ENCODE measurements around the gene NFIA. TPM values are rescaled to one million over a fixed set of nuclear protein-coding genes. Genes with fewer than 3 reads are reported as not detected.

The NFIA gene
- total and polyA plus RNA-seq, 2 donors (not counting 1 experiment from before 2014, with no cell fraction given) = 0.28 to 0.54 TPM

- H3K9me3 ChIP-seq (ENCODE audit: control extremely low read depth in 1 of 3, control insufficient read depth in 2 of 3, insufficient read depth in 1 of 3, low read length in 2 of 3) = peaks cover 0 to 3% (median 0%) of the 10 kb centered on the region in 3 donors
- H3K27me3 ChIP-seq (replicated peaks in 1 of 4; ENCODE audit: control extremely low read depth in 1 of 4, control insufficient read depth in 3 of 4, insufficient read depth in 4 of 4, low read length in 3 of 4) = peaks cover 0 to 58% (median 50%) of the 10 kb centered on the region in 4 experiments
- Mint-ChIP-seq H3K4me1 (peaks cover 29% of the 10 kb centered on the region), H3K9me3 (ENCODE audit: insufficient read depth) (no peaks in the 10 kb centered on the region), H3K27me3 (peaks cover 60% of the 10 kb centered on the region), H3K4me3 (peak overlapping the region; percentile 90), H3K27ac (no peak overlapping the region)
- TF ChIP-seq EZH2 (IDR thresholded peaks at IDR 0.05; ENCODE audit: borderline replicate concordance, insufficient read depth, low read depth, low read length, poor library complexity, severe bottlenecking) (no peak), CTCF (IDR thresholded peaks at IDR 0.05) (no peak)
- H4K20me1 ChIP-seq (ENCODE audit: control insufficient read depth, insufficient read depth, low read length, poor library complexity, severe bottlenecking) = no peaks in the 10 kb centered on the region
- DNase-seq = peak; percentile 65
- H3K27ac ChIP-seq (ENCODE audit: low read length in 2 of 2) = no peak overlapping the region
- peak overlapping the region; percentile 64 for H2AFZ ChIP-seq (ENCODE audit: insufficient read depth, low read depth, low read length, poor library complexity, severe bottlenecking)
- H3K36me3 ChIP-seq (replicated peaks in 1 of 2; ENCODE audit: control extremely low read depth in 1 of 2, control insufficient read depth in 1 of 2, extremely low read depth in 1 of 2, insufficient read depth in 2 of 2, low read length in 1 of 2) = no peaks in the 10 kb centered on the region
- peak; percentile 31 for ATAC-seq (ENCODE audit: low read depth)
- intact Hi-C loops (cut with micrococcal nuclease) = no loop called here
- POLR2A ChIA-PET = no interaction called here
- H3K9ac ChIP-seq (ENCODE audit: low read length) = peak overlapping the region; percentile 66
- H3K4me3 ChIP-seq (ENCODE audit: control extremely low read depth in 1 of 5, extremely low read depth in 1 of 5, insufficient read depth in 1 of 5, low read depth in 2 of 5, low read length in 4 of 5) = peak overlapping the region; percentile 35 to 67 (median 50)
- no peaks in the 10 kb centered on the region for H3K79me2 ChIP-seq (ENCODE audit: control insufficient read depth, insufficient read depth, low read length)
- H3K4me2 ChIP-seq (replicated peaks; ENCODE audit: low read depth, low read length, poor library complexity, severe bottlenecking) = peak overlapping the region; percentile 91
- 3% methylated on average over 100 of the region's 105 CpGs for WGBS (ENCODE audit: insufficient coverage)
- CTCF ChIA-PET = no interaction called here
- peaks cover 25 to 34% of the 10 kb centered on the region in 2 donors for H3K4me1 ChIP-seq (ENCODE audit: control insufficient read depth in 2 of 2, insufficient read depth in 2 of 2, low read length in 2 of 2)
Measured at GRCh38 chr1:61083013-61083806, 849 bp downstream of the NFIA start.

Measured in B cell (primary cell).